GM19455 (cell line): ENCODE data around the gene SERINC2.
"Not testable (repeated sequence)": the region's sequence is repeated elsewhere in the genome, so short reads cannot be mapped to it uniquely, and the experiment has no call there.

Source experiments
- ATAC-seq: cut with Tn5 transposase; IDR thresholded peaks from one replicate; pipeline ENCODE4 v1.9.1; 2021; ENCODE audit not compliant: unreplicated experiment

SERINC2 gene

DNA sequence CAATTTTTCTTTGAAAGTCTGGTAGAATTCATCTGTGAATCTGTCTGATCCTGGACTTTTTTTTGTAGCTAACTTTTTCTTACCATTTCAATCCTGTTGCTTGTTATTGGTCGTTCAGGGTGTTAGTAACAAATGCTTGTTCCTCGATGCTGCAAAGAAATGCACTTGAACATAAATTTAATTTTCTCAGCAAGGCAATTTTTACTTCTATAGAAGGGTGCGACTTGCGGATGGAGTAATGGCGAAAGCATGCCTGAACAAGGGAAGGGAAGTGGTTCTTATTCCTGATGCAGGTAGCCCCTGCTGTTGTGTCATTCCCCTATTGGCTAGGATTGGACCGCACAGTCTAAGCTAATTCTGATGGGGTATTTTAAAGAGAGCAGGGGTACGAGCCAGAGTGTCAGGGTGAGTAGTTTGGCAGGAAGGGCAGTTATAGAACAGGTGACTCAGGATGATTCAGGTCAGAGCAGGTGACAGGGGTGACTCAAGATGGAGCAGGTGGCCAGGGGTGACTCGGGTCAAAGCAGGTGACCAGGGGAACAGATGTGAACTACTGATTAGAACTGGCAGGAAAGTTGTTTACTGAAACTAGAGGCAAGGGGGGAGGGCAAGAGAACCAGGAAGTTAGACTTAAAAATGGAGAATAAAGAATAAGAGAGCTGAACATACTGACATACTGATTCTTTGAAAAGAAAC, 40.5 kb downstream of the SERINC2 start:
- no peak for ATAC-seq

DNA sequence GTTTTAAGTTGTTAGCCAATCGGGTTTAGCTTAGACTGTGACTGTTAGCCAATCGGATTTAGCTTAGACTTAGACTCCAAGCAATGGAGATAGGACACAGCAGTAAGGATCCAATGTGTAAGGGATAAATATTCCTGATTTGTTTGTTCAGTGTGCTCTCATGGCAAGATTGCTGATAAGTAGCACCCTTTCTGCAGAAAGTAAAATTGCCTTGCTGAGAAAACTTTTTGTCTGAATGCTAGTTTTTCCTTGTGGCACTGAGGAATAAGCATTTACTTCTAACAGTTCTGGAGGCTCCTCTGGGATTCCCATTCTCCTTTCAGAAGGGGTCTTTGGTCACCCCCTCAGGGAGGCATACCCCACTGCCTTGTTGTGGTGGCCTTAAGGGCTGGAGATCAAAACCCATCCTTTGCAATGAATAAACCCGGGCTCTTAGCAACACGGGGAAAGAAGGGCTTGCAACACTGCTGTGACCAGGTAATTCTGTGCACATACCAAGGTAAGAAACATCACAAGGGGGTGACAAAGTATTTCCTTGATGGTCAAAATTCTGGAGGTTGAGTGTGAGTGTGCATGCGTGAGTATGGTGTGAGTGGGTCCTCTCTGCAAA, 45.4 kb downstream of the SERINC2 start:
- ATAC-seq: no peak

DNA sequence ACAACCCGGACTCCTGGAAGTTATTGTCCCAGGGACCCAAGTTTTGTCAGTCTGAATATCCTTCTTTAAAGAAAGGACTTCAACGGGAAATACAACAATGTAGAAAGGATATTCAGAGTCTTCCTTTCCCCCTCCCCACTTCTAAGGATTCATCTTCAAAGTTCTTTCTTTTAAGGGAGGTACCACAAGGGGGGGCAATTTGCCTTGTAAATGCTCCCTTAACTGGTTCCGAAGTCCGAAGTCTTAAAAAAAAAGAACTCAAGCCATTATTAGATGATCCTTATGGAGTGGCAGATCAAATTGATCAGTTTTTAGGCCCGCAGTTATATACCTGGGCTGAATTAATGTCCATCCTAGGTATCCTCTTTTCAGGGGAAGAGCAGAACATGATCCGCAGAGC, 47.0 kb downstream of the SERINC2 start:
- no peak for ATAC-seq

DNA sequence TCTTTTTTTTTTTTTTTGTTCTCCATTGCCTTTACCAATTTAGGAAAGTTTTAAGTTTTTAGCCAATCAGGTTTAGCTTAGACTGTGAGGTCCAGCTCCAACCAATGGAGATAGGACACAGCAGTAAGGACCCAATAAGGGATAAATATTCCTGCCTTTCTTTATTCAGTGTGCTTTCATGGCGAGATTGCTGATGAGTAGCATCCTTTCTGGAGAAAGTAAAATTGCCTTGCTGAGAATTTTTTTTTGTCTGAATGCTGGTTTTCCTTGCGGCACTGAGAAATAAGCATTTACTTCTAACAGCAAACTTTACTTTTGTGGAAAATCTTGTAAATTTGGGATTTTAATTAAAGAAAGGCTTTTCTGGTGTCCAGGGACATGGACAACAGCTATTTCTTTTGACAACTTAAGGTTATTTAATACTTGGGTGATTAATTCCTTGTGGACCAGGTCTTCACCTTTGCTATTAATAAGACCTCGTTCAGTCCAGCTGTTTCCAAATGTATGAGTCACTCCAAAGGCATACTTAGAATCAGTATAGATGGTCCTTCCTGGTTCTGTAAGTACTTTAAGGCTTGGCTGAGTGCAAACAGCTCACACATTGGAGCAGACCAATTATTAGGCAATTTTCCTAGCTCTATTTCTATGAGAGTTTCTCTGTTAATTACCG, 54.1 kb downstream of the SERINC2 start:
- no peak for ATAC-seq

DNA sequence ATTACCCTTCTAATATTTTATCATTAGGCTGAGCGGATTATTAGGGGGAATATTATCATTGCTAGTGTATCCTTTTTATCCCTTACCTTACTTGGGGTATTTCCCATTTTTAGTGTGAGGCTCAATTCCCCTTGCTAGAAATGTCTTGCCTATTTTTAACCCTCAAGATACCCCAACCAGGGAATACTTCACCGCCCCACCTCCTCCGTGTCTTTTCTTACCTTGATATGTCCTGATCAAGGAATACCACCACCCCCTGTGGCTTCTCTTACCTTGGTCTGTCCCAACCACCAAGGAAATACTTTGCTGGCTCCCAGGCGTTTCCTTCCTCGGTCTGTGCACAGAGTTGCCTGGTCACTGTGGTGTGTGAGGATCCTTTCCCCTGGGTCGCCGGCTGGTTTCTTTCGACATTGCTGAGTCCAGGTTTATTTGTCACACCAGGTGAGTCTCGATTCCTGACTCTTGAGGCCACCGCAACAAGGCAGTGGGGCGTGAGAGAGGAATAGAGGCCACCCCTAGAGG, 57.8 kb downstream of the SERINC2 start:
- ATAC-seq: no peak

DNA sequence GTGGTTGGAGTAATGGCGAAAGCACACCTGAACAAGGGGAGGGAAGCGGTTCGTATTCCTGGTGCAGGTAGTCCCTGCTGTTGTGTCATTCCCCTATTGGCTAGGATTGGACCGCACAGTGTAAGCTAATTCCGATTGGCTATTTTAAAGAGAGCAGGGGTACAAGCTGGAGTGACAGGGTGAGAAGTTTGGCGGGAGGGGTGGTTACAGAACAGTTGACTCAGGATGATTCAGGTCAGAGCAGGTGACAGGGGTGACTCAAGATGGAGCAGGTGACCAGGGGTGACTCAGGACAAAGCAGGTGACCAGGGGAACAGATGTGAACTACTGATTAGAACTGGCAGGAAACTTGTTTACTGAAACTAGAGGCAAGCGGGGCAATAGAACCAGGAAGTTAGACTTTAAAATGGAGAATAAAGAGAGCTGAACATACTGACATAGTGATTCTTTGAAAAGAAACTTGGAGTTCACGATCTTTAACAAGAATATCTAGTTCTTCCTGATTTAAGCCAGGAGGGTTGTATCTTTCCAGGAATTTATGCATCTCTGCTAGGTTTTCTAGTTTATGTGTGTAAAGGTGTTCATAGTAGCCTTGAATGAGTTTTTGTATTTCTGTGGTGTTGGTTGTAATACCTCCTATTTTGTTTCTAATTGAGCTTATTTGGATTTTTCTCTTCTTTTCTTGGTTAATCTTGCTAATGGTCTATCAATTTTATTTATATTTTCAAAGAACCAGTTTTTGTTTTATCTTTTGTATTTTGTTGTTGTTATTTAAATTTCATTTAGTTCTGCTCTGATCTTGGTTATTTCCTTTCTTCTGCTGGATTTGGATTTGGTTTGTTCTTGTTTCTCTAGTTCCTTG, 58.7 kb downstream of the SERINC2 start:
- ATAC-seq: not testable (repeated sequence)

DNA sequence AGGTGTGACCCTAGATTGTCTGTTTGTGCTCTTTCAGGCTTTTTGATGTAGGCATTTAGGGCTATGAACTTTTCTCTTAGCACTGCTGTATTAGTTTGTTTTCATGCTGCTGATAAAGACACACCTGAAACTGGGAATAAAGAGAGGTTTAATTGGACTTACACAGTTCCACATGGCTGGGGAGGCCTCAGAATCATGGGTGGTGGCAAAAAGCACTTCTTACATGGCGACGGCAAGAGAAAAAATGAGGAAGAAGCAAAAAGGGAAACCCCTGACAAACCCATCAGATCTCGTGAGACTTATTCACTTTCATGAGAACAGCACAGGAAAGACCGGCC, 59.3 kb downstream of the SERINC2 start:
- not testable (repeated sequence) for ATAC-seq

DNA sequence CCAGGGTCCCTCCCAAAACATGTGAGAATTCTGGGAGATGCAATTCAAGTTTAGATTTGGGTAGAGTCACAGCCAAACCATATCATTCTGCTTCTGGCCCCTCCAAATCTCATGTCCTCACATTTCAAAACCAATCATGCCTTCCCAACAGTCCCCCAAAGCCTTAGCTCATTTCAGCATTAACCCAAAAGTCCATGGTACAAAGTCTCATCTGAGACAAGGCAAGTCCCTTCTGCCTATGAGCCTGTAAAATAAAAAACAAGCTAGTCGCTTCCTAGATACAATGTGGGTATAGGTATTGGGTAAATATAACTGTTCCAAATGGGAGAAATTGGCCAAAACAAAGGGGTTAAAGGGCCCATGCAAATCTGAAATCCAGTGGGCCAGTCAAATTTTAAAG, 59.7 kb downstream of the SERINC2 start:
- not testable (repeated sequence) for ATAC-seq

DNA sequence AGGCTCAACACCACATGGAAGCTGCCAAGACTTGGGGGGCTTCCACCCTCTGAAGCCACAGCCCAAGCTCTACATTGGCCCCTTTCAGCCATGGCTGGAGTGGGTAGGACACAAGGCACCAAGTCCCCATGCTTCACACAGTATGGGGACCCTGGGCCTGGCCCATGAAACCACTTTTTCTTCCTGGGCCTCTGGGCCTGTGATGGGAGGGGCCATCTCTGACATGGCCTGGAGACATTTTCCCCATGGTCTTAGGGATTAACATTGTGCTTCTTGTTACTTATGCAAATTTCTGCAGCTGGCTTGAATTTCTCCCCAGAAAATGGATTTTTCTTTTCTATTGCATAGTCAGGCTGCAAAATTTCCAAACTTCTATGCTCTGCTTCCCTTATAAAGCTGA, 60.5 kb downstream of the SERINC2 start:
- not testable (repeated sequence) for ATAC-seq

DNA sequence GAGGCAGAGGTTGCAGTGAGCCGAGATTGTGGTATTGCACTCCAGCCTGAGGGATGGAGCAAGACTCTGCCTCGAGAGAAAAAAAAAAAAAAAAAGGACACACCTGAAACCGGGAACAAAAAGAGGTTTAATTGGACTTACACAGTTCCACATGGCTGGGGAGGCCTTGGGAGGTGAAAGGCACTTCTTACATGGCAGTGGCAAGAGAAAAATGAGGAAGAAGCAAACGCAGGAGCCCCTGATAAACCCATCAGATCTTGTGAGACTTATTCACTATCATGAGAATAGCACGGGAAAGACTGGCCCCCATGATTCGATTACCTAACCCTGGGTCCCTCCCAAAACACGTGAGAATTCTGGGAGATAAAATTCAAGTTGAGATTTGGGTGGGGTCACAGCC, 61.6 kb downstream of the SERINC2 start:
- not testable (repeated sequence) for ATAC-seq

DNA sequence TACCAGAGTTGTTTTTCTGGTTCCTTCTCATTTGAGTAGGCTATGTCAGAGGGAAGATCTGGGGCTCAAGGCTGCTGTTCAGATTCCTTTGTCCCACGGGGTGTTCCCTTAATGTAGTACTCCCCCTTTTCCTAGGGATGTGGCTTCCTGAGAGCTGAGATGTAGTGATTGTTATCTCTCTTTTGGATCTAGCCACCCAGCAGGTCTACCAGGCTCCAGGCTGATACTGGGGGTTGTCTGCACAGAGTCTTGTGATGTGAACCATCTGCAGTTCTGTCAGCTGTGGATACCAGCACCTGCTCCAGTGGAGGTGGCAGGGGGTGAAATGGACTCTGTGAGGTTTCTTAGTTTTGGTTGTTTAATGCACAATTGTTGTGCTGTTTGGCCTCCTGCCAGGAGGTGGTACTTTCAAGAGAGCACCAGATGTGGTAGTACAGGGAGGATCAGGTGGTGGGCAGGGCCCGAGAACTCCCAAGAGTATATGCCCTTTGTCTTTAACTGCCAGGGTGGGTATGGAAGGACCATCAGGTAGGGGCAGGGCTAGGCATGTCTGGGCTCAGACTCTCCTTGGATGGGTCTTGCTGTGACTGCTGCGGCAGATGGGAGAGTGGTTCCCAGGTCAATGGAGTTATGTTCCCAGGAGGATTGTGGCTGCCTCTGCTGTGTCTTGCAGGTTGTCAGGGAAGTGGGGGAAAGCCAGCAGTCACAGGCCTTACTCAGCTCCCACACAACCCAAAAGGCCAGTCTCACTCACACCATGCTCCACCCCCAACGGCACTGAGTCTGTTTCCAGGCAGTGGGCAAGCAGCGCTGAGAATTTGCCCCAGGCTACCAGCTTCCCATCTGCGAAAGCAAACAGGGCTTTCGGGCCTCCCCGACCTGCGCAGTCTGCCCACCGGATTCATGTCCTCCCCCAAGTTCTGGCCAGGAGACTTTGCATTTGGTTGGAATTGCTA, 64.2 kb downstream of the SERINC2 start:
- no peak for ATAC-seq

DNA sequence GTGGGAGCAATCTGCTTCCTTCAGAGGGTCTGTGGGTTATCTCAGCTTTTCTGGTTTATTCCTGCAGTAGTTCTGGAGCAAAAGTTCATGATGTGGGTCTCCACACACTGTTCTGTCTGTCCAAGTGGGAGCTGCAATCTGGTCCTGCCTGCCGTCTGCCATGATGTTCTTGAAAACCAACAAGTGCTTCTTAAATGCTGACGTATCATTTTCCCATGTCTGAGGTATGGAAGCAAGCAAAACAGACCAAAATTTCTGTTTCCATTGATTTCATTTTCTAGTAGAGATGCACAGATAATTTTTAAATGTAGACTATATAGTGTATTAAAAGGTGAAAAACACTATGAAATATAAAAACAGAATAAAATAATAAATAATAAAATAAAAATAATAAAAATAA, 65.2 kb downstream of the SERINC2 start:
- no peak for ATAC-seq

DNA sequence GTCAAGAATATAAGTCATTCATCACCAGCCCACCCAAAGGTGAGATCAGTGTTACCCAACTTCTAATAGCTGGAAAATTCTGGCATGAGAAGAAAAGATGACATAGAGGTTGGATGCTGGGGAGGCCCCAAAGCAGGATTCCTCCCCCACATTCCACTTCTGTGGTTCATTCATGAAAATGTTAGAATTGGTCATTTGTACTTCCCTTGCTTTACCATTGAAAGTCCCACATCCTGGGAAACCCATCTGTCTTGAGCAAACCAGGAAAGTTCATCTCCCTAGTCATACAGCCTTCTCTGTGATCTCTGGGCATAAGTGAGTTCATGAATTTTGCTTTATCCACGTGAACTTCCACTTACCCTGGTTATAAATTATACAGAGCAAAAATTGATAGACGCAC, 66.8 kb downstream of the SERINC2 start:
- ATAC-seq: no peak

DNA sequence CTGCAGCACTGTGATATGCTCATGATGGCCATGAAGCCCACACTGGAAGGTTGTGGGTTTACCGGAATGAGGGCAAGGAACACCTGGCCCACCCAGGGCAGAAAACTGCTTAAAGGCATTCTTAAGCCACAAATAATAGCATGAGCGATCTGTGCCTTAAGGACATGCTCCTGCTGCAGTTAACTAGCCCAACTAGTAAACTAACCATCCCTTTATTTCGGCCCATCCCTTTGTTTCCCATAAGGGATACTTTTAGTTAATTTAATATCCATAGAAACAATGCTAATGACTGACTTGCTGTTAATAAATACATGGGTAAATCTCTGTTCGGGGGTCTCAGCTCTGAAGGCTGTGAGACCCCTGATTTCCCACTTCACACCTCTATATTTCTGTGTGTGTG, 67.4 kb downstream of the SERINC2 start:
- ATAC-seq: not testable (repeated sequence)

DNA sequence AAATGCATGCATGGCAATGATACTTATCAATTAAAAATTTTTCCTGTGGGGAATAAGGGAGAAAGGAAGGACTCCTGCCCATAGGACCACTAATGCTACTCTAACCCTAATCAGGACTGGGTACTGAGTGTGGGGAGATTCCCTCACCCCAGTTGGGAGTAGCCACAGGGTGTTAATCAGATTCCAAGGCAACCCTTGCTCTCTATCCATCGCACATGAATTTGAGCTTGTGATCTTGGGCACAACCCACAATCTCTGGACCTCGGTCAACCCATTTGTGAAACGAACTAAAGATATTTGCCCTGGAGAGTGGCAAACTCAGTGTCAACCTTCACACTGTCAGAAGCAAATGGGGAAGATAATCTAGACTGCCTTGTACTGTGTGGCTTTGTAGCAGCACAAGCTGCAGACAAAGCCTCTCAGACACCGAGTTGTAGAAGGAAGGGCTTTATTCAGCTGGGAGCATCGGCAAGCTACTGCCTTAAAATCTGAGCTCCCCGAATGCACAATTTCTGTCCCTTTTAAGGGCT, 69.5 kb downstream of the SERINC2 start:
- no peak for ATAC-seq

DNA sequence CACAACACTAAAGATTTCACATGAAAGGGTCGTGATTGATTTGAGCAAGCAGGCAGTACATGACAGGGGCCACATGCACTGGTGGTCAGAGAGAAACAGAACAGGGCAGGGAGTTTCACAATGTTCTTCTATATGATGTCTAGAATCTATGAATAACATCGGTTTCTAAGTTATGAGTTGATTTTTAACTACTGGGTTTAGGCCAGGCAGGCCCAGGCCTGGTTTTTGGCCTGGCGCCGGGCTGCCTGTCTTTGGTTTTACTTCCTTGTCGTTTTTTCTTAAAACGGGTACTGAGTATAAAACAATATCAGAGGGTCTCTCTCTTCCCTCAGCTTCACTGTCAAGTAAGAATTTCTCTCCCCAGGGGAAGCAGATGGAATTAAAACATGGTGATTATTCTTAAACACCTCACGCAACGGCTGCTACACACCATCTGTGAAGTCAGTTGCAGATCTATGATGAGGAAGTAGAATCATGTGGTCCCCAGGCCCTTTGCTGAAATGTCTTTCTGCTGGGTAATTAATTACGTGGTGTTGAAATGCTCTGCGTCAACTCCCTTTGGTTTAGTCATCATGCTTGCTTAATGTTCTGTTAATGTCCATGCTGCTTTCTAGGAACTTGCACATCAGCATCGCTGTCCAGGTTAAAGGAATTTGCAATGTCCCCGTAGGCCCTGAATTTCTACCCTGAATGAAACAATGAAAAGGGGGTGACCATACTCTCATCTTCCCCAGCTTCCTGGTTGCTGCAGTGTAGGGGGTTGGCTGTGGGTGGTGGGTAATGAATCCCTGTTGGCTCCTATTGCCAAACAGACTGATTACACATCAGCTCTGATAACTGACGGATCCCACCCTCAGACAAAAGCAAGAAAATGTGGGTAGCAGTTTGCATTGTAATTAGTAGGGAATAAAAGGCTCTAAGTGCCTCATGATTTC, 70.3 kb downstream of the SERINC2 start:
- ATAC-seq: no peak
